ENCODE measurements around the gene FRMD4B. TPM values are rescaled to one million over a fixed set of nuclear protein-coding genes. Genes with fewer than 3 reads are reported as not detected.
A peak's percentile ranks its signal among the peaks of the same experiment; 100 is the strongest.

Gene FRMD4B
- total RNA-seq, 1 donor from 2014 or later, result 31.3 TPM

- FAIRE-seq, result peak; percentile 89
- peak; percentile 46 for TF ChIP-seq CTCF (IDR thresholded peaks at IDR 0.05; ENCODE audit: insufficient read depth, low read length, severe bottlenecking)
- peak; percentile 47 for DNase-seq (ENCODE audit: low read depth)
- no peak overlapping the region for H3K4me3 ChIP-seq (ENCODE audit: low read depth, low read length)
- H3K27me3 ChIP-seq (ENCODE audit: control insufficient read depth, insufficient read depth, low read length), result no peaks in the 10 kb centered on the region
- peaks cover 3% of the 10 kb centered on the region for H3K36me3 ChIP-seq (ENCODE audit: control insufficient read depth, insufficient read depth, low read length)
These were observed 76.1 kb downstream of the FRMD4B start for GRCh38 chr3:69309814-69310213.

- DNase-seq (ENCODE audit: low read depth), result peak; percentile 89
- H3K27me3 ChIP-seq (ENCODE audit: control insufficient read depth, insufficient read depth, low read length), result no peaks in the 10 kb centered on the region
- TF ChIP-seq CTCF (IDR thresholded peaks at IDR 0.05; ENCODE audit: insufficient read depth, low read length, severe bottlenecking), result peak; percentile 97
- peaks cover 4% of the 10 kb centered on the region for H3K36me3 ChIP-seq (ENCODE audit: control insufficient read depth, insufficient read depth, low read length)
- no peak overlapping the region for H3K4me3 ChIP-seq (ENCODE audit: low read depth, low read length)
- peak; percentile 96 for FAIRE-seq
These were observed 79.4 kb downstream of the FRMD4B start for GRCh38 chr3:69306239-69307185.

GRCh38 chr3:69305011-69305410, 80.9 kb downstream of the FRMD4B start:
- peaks cover 4% of the 10 kb centered on the region for H3K36me3 ChIP-seq (ENCODE audit: control insufficient read depth, insufficient read depth, low read length)
- no peak overlapping the region for H3K4me3 ChIP-seq (ENCODE audit: low read depth, low read length)
- TF ChIP-seq CTCF (IDR thresholded peaks at IDR 0.05; ENCODE audit: insufficient read depth, low read length, severe bottlenecking), result no peak
- DNase-seq (ENCODE audit: low read depth), result peak; percentile 82
- FAIRE-seq, result no peak
- no peaks in the 10 kb centered on the region for H3K27me3 ChIP-seq (ENCODE audit: control insufficient read depth, insufficient read depth, low read length)

- H3K36me3 ChIP-seq (ENCODE audit: control insufficient read depth, insufficient read depth, low read length), result peaks cover 5% of the 10 kb centered on the region
- no peak for FAIRE-seq
- no peak for DNase-seq (ENCODE audit: low read depth)
- H3K4me3 ChIP-seq (ENCODE audit: low read depth, low read length), result no peak overlapping the region
- TF ChIP-seq CTCF (IDR thresholded peaks at IDR 0.05; ENCODE audit: insufficient read depth, low read length, severe bottlenecking), result no peak
- no peaks in the 10 kb centered on the region for H3K27me3 ChIP-seq (ENCODE audit: control insufficient read depth, insufficient read depth, low read length)
These were observed 81.5 kb downstream of the FRMD4B start for GRCh38 chr3:69304396-69304795.

- Histone ChIP-seq H3K27me3 (ENCODE audit: control insufficient read depth, insufficient read depth, low read length) (no peaks in the 10 kb centered on the region), H3K4me3 (ENCODE audit: low read depth, low read length) (no peak overlapping the region), H3K36me3 (ENCODE audit: control insufficient read depth, insufficient read depth, low read length) (peaks cover 7% of the 10 kb centered on the region)
- DNase-seq (ENCODE audit: low read depth) (no peak), FAIRE-seq (no peak)
- TF ChIP-seq CTCF (IDR thresholded peaks at IDR 0.05; ENCODE audit: insufficient read depth, low read length, severe bottlenecking), result no peak
These were observed 85.6 kb downstream of the FRMD4B start for GRCh38 chr3:69300296-69300695.

Measured in bronchial epithelial cell (primary cell).